Posterior vena cava (tissue), 2 donors: Measurements from ENCODE around the gene SLC4A8. TPM values are rescaled to one million over a fixed set of nuclear protein-coding genes. Genes with fewer than 3 reads are reported as not detected.

Source experiments
- DNase-seq: peaks from one replicate; pipeline ENCODE4 v3.0.0-alpha.2; 2020; ENCODE audit warnings: low spot score
- intact Hi-C, 2 donors: fragments of 100-400 bp; cut with DNase I; formaldehyde crosslinking; loops; one replicate each; pipeline versions ENCODE4 v1.14.1 to v1.14.2; 2022 to 2023
- total RNA-seq, 2 donors: library from RNA; stranded (reverse); fragmentation: NEBNext Ultra II Directional; extraction: Animal tissue kit (Norgen Biotek cat#: 25700); gene quantifications; one replicate each; pipeline ENCODE4 v1.2.1, GENCODE V29; 2021
- donor health status: DM: yes; HTN: yes; CAD: no.
- donor health status: DM: yes; HTN: yes; CAD: no.

SLC4A8 gene
- total RNA-seq, 2 donors from 2014 or later, result 0.79 to 1.4 TPM

GRCh38 chr12:51393676-51394545 is 30.7 kb upstream of the SLC4A8 start:
- intact Hi-C loops, result no loop called here
- peak; percentile 72 for DNase-seq

DNA sequence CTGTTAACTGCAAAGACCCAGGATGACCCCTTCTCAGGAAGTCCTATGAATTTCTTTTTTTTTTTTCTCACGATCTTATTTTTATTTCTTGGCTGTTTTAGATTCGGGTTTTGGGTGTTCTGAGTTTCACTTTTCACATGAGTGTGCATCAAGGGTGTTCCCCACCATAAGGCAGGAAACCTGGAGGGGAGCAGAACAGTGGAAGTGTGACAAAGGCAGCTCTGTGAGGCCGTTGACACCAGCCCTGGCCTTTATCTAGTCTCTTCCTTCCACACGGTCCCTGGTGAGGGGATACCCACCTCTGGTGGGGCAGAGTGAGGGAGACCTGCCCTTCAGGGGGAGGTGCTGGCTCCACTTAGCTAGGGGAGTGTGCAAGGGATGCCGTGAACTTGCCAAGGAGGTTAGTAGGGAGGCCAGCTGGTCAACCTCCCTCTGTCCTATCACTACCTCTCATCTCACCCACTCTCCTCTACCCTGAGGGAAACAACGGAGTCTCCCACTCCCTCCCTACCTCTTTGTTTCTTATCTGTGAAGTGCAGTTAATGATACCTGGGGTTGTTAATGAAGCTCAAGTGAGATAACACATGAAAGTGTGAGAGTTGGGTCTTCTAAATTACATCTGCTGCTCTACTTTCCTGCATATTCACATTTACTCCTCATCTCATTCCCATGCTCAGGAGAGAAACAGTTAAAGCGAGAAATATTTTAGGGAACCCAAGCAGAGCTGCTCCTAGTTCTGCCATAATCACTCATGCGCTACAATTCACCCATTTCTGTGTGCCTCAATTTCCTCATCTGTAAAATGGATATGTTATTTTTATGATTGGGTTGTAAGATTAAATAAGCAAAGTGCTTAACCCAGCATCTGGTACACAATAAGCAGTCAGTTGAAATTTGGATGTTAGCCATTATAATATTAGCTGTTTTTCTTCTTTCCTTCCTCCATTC is 29.1 kb upstream of the SLC4A8 start:
- intact Hi-C loops, result no loop called here
- peak; percentile 44 for DNase-seq

GRCh38 chr12:51397670-51398069 is 27.0 kb upstream of the SLC4A8 start:
- no peak for DNase-seq
- intact Hi-C loops, result no loop called here

DNA sequence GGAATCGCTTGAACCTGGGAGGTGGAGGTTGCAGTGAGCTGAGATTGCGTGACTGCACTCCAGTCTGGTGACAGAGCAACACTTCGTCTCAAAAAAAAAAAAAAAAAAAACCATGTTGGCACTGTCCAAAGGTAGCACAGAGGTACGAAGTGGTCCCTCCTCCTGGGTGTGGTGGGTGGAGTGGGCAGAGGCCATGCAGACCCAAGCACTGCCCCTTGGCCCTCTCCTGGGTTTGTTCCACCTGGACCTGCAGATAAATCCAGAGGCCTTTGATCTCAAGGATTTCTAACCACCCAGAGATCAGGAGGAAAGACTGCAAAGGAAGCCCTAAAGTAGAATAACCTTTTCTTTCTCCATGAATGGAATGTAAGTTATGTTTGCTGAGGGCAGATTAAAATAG is 24.7 kb upstream of the SLC4A8 start:
- no peak for DNase-seq
- intact Hi-C loops, result no loop called here

DNA sequence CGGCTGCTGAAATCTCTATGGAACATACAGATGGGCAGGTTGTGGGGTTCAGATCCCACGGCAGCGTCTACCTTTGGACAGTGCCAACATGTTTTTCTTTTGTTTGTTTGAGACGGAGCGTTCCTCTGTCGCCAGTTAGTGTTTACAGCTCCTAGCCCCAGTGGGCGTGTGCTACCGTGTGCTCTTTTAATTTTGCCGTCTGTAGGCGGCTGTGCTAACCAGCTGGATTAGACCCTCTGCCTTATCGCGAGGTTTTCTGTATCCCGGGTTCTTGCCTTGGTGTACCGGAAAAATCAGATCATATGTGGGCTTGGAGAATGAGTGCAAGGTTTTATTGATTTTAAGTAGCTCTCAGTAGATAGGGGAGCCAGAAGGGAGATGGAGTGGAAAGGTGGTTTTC is 23.6 kb upstream of the SLC4A8 start:
- intact Hi-C loops, result no loop called here
- no peak for DNase-seq

DNA sequence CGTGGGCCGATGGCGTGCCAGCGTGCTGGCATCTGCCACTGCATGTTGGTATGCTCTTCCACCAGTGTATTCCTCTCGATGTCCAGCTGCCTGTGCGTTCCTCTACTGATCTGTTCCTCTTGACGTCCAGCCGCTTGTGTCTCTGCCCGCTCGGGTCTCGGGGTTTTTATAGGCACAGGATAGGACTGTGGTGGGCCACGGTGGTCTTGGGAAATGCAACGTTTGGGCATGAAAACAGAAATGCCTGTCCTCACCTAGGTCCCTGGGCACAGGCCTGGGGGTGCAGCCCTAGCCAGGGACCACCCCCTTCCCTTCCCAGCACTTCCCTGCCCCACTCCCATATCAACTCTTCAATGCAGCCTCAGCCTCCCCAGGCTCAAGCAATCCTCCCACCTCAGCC is 23.1 kb upstream of the SLC4A8 start:
- no peak for DNase-seq
- intact Hi-C loops, result no loop called here

- DNase-seq, result no peak
- intact Hi-C loops, result no loop called here
Measured at GRCh38 chr12:51401900-51402299, 22.7 kb upstream of the SLC4A8 start.

DNA sequence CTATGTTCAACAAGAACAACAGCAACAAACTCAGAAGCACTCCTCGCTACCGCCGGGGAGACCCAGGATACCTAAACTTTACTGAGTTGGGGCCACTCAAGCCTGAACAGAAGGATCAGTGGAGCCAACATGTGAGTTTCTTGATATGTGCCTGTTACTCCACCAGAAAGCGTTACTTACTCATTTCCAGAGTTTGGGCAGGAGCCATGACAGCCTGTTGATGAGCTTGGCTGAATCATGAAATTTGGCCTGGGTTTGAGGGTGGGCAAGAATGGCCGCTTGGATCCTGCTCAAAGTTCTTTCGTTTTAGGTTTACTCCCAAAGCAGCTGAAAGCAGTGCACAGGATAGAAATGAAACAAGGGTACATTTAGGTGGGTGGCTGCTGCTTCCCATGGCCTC is 21.5 kb upstream of the SLC4A8 start:
- intact Hi-C loops, result no loop called here
- no peak for DNase-seq

DNA sequence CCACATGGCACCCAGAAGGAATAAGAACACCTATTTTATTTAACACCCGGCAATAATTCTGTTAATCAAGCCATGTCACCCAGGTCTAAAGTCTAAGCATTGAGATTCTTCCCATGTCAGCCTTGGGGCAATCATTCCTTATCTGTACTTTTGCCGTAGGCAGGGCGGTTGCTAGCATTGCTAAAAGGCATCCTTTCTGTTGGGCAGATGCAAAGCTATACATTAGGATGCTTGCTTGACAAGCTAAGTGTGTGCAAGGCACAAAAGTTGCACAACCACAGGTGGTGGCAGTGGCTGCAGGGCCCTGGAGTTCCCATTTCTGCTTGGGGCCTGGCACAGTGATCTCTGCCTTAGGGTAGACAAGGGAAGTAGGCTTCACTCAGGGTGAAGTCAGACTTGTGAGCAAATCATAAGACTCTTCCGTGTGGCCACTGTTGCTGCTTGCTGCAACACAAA is 20.9 kb upstream of the SLC4A8 start:
- peak; percentile 82 for DNase-seq
- intact Hi-C loops, result no loop called here

GRCh38 chr12:51404627-51405026 is 20.0 kb upstream of the SLC4A8 start:
- DNase-seq, result no peak
- intact Hi-C loops, result no loop called here

- no peak for DNase-seq
- intact Hi-C loops, result no loop called here
Measured at GRCh38 chr12:51405801-51406207, 18.8 kb upstream of the SLC4A8 start.

DNA sequence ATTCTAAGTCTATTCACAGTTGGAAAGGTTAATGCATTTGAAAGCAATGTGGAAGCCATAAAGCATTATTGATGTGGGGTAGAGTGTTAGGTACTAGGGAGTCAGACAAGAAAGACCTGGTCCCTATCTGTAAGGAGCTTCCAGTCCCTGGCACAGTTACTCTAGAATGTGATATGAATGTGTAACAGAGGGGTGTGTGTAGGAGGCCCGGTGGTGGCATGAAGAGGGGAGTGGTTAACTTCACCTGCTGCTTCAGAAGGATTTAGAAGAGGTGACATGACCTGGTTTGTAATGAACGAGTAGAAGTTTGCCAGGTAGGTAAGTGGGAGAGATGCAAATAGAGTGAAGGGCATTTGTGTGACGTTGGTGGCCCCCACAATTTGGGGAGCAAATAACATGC is 18.3 kb upstream of the SLC4A8 start:
- intact Hi-C loops, result no loop called here
- no peak for DNase-seq

DNA sequence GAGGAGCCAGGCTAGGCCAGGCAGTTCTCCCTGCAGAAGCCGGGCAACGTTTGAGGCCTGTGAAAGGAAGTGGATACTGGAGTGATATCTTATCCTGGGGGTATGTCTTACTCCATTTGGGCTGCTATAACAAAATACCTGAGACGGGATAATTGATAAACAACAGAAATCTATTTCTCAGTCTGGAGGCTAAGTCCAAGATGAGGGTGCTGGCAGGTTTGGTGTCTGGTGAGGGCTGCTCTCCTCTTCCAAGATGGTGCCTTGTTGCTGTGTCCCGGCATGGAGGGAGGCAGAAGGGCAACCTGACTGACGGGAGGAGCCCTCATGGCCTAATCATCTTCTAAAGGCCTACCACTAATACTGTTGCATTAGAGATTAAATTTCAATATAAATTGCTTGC is 17.8 kb upstream of the SLC4A8 start:
- DNase-seq, result no peak
- intact Hi-C loops, result no loop called here

DNA sequence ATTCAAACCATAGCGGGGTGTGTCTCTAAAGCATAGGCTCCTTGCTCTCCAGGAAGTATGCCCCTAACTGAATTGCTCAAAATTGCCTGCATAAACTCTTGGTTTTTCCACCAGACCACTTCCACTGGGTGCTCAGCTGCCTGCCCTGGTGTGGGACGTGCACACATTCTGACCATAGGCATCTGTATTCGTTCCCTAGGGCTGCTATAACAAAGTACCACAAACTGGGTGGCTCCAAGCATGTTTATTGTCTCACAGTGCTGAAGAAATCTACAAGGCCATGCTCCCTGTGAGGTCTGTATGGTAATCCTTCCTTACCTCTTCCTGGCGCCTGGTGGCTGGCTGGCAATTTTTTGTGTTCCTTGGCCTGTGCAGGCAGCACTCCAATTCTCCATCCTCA is 17.0 kb upstream of the SLC4A8 start:
- no peak for DNase-seq
- intact Hi-C loops, result no loop called here

DNA sequence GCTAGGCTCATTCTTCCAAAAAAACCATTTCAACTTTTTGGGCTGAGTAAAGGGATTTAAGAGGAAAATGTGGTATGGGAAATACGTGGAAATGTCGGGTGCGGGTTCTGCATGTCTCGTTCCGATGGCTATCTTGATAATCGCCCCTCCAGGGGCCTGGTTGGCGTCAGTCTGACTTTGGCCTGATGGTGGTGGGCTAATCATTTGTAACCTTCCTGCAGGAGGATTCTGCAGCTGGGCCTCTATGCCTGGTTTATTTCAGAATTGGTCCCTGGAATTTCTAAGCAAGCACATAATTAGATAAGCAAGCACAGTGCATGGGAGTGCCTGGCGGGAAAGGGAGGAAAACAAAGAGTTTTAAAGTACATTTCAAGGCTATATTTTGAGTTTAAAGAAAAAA is 14.8 kb upstream of the SLC4A8 start:
- DNase-seq, result no peak
- intact Hi-C loops, result no loop called here

- DNase-seq, result no peak
- intact Hi-C loops, result no loop called here
Measured at GRCh38 chr12:51413149-51413548, 11.5 kb upstream of the SLC4A8 start.

GRCh38 chr12:51413791-51414190 is 10.8 kb upstream of the SLC4A8 start:
- DNase-seq, result no peak
- intact Hi-C loops, result no loop called here

DNA sequence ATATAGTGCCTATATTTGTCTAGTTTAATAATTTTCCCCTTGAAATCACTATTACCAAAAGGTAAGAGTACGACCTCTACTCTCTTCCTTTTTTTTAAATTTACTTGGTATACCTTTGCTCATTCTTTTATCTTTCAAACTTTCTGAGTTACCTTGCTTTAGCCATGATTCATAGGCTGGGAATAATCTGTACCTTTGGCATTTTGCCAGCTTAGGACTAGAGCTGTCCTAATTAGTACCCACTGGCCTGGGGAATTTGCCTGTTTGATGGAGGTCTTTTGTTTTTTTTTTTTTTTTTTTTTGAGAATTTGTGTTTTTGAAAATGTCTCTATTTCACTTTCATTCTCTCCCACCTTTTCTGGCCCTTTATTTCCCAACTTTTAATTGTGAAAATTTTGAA is 8.7 kb upstream of the SLC4A8 start:
- intact Hi-C loops, result no loop called here
- DNase-seq, result no peak

- DNase-seq, result no peak
- intact Hi-C loops, result no loop called here
Measured at GRCh38 chr12:51417826-51418225, 6.8 kb upstream of the SLC4A8 start.
